ENCODE measurements around the gene NNMT. TPM values are rescaled to one million over a fixed set of nuclear protein-coding genes. Genes with fewer than 3 reads are reported as not detected.

Gene NNMT
- total and polyA plus RNA-seq, 4 donors, result 405 to 1,814 (median 730) TPM

DNA sequence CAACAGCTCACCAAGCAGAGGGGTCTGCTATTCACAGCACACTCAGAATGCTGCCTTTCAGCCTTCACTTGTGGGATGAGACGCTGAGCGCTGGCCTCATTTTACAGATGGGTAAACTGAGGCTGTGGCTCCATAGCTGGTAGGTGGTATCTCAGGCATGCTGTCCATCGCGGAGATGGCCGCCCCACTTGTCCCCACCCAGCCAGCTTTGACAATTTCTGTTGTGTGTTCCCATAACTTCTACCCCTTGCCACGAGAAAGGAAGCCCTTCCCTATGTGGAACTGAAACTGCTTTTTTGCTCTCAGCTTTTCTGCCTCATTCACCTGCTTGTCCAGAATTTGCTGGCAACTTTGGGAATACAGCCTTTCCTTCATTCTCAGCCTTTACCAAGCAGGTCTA, 36.1 kb upstream of the NNMT start:
- intact Hi-C loops (cut with DNase I), result loop anchor here (2.0 to 5.0 kb wide), 5 partner anchors 201 to 363 kb away; partner anchors contain the start of gene ZBTB16 (in 1 of the 2)
- Histone ChIP-seq H3K4me1 (ENCODE audit: control insufficient read depth in 1 of 2, insufficient read depth in 2 of 2, low read length in 2 of 2) (peaks cover 0 to 8% of the 10 kb centered on the region in 2 donors), H3K36me3 (ENCODE audit: control insufficient read depth in 1 of 2, insufficient read depth in 2 of 2, low read length in 1 of 2) (no peaks in the 10 kb centered on the region), H3K27ac (ENCODE audit: low read depth in 1 of 2, low read length in 2 of 2) (peak overlapping the region in 1 of 2 donors; percentile 3), H3K27me3 (ENCODE audit: control insufficient read depth in 1 of 2, insufficient read depth in 2 of 2, low read length in 1 of 2) (no peaks in the 10 kb centered on the region), H3K9me3 (ENCODE audit: control insufficient read depth, low read length) (no peaks in the 10 kb centered on the region), H3K4me3 (ENCODE audit: low read length in 2 of 2) (no peak overlapping the region)
- 75 to 82% methylated on average over 6 of the region's 6 CpGs for WGBS, 2 donors
- DNase-seq (no peak), ATAC-seq (ENCODE audit: low FRiP score) (no peak)

- Histone ChIP-seq H3K9me3 (ENCODE audit: control insufficient read depth, low read length) (no peaks in the 10 kb centered on the region), H3K27ac (ENCODE audit: low read depth in 1 of 2, low read length in 2 of 2) (no peak overlapping the region), H3K27me3 (ENCODE audit: control insufficient read depth in 1 of 2, insufficient read depth in 2 of 2, low read length in 1 of 2) (no peaks in the 10 kb centered on the region), H3K36me3 (ENCODE audit: control insufficient read depth in 1 of 2, insufficient read depth in 2 of 2, low read length in 1 of 2) (no peaks in the 10 kb centered on the region), H3K4me3 (ENCODE audit: low read length in 2 of 2) (no peak overlapping the region), H3K4me1 (ENCODE audit: control insufficient read depth in 1 of 2, insufficient read depth in 2 of 2, low read length in 2 of 2) (peaks cover 0 to 8% of the 10 kb centered on the region in 2 donors)
- DNase-seq (no peak), ATAC-seq (ENCODE audit: low FRiP score) (peak; percentile 3)
- intact Hi-C loops (cut with DNase I), result loop anchor here (2.0 to 5.0 kb wide), 5 partner anchors 202 to 363 kb away; partner anchors contain the start of gene ZBTB16 (in 1 of the 2)
- 31 to 38% methylated on average over 9 of the region's 9 CpGs for WGBS, 2 donors
Observed at GRCh38 chr11:114260483-114260882, 35.7 kb upstream of the NNMT start.

DNA sequence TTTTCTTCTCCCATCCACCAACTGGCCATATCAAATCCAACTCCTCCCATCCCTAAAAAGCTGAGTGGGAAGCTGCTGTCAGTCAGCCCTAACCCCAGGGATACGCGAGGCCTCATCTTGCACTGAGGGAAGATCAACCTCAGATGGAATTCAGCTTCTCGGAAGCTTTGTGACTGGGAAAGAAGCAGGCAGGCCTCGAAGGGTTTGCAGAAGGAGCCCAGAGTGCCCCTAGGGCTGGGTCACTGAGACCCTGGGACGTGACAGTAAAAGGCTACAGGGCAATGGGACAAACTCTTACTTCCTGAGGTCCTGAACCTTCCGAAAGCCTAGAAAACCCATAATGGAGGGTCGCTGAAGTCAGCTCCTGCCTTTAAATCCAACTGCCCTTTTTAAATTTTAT, 34.4 kb upstream of the NNMT start:
- DNase-seq (no peak), ATAC-seq (ENCODE audit: low FRiP score) (no peak)
- Histone ChIP-seq H3K9me3 (ENCODE audit: control insufficient read depth, low read length) (no peaks in the 10 kb centered on the region), H3K4me1 (ENCODE audit: control insufficient read depth in 1 of 2, insufficient read depth in 2 of 2, low read length in 2 of 2) (peaks cover 0 to 8% of the 10 kb centered on the region in 2 donors), H3K27me3 (ENCODE audit: control insufficient read depth in 1 of 2, insufficient read depth in 2 of 2, low read length in 1 of 2) (no peaks in the 10 kb centered on the region), H3K4me3 (ENCODE audit: low read length in 2 of 2) (no peak overlapping the region), H3K27ac (ENCODE audit: low read depth in 1 of 2, low read length in 2 of 2) (no peak overlapping the region), H3K36me3 (ENCODE audit: control insufficient read depth in 1 of 2, insufficient read depth in 2 of 2, low read length in 1 of 2) (no peaks in the 10 kb centered on the region)
- 73 to 78% methylated on average over 7 of the region's 7 CpGs for WGBS, 2 donors
- intact Hi-C loops (cut with DNase I), result loop anchor here (1.0 to 5.0 kb wide), 7 partner anchors 203 to 364 kb away; partner anchors contain the start of gene ZBTB16 (in 1 of the 2)

- Histone ChIP-seq H3K27me3 (ENCODE audit: control insufficient read depth in 1 of 2, insufficient read depth in 2 of 2, low read length in 1 of 2) (no peaks in the 10 kb centered on the region), H3K4me3 (ENCODE audit: low read length in 2 of 2) (no peak overlapping the region), H3K27ac (ENCODE audit: low read depth in 1 of 2, low read length in 2 of 2) (no peak overlapping the region), H3K36me3 (ENCODE audit: control insufficient read depth in 1 of 2, insufficient read depth in 2 of 2, low read length in 1 of 2) (no peaks in the 10 kb centered on the region), H3K9me3 (ENCODE audit: control insufficient read depth, low read length) (no peaks in the 10 kb centered on the region), H3K4me1 (ENCODE audit: control insufficient read depth in 1 of 2, insufficient read depth in 2 of 2, low read length in 2 of 2) (no peaks in the 10 kb centered on the region)
- WGBS, 2 donors, result 24 to 25% methylated on average over 9 of the region's 9 CpGs
- intact Hi-C loops (cut with DNase I), result loop anchor here in 1 of 2 donors (5.0 kb wide), 2 partner anchors 226 to 366 kb away; no protein-coding TSS in a partner anchor
- ATAC-seq (ENCODE audit: low FRiP score) (peak; percentile 39), DNase-seq (no peak)
Observed at GRCh38 chr11:114262681-114263512, 33.3 kb upstream of the NNMT start.

- Histone ChIP-seq H3K4me1 (ENCODE audit: control insufficient read depth in 1 of 2, insufficient read depth in 2 of 2, low read length in 2 of 2) (no peaks in the 10 kb centered on the region), H3K36me3 (ENCODE audit: control insufficient read depth in 1 of 2, insufficient read depth in 2 of 2, low read length in 1 of 2) (no peaks in the 10 kb centered on the region), H3K27me3 (ENCODE audit: control insufficient read depth in 1 of 2, insufficient read depth in 2 of 2, low read length in 1 of 2) (no peaks in the 10 kb centered on the region), H3K9me3 (ENCODE audit: control insufficient read depth, low read length) (no peaks in the 10 kb centered on the region), H3K27ac (ENCODE audit: low read depth in 1 of 2, low read length in 2 of 2) (no peak overlapping the region), H3K4me3 (ENCODE audit: low read length in 2 of 2) (no peak overlapping the region)
- intact Hi-C loops (cut with DNase I), result loop anchor here in 1 of 2 donors (5.0 kb wide), 2 partner anchors 226 to 366 kb away; no protein-coding TSS in a partner anchor
- DNase-seq (no peak), ATAC-seq (ENCODE audit: low FRiP score) (no peak)
- 79 to 81% methylated on average over 7 of the region's 7 CpGs for WGBS, 2 donors
Observed at GRCh38 chr11:114263513-114264170, 32.6 kb upstream of the NNMT start.

DNA sequence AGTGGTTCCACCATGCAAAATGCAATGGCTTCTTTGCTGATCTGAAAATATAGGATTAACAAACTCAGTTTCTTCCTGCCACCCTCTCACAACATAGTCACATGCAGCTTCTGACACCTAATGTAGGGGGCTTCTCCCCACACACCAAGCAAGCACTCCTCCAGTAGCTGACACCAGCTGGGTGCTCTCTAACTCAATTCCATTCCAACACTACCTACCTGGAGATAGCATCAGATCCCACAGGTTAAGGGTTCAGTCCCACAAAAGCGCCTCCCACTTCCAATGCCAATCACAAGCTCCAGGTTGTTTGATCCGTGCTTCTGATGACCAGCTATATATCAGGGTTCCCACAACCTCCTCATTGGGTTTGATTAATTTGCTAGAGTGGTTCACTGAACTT, 31.8 kb upstream of the NNMT start:
- DNase-seq (no peak), ATAC-seq (ENCODE audit: low FRiP score) (no peak)
- no peaks in the 10 kb centered on the region for H3K9me3 ChIP-seq (ENCODE audit: control insufficient read depth, low read length)
- H3K27ac ChIP-seq (ENCODE audit: low read depth in 1 of 2, low read length in 2 of 2), result no peak overlapping the region
- H3K4me3 ChIP-seq (ENCODE audit: low read length in 2 of 2), result no peak overlapping the region
- intact Hi-C loops (cut with DNase I), result loop anchor here in 1 of 2 donors (5.0 kb wide), 2 partner anchors 227 to 367 kb away; no protein-coding TSS in a partner anchor
- no peaks in the 10 kb centered on the region for H3K27me3 ChIP-seq (ENCODE audit: control insufficient read depth in 1 of 2, insufficient read depth in 2 of 2, low read length in 1 of 2)
- H3K4me1 ChIP-seq (ENCODE audit: control insufficient read depth in 1 of 2, insufficient read depth in 2 of 2, low read length in 2 of 2), result no peaks in the 10 kb centered on the region
- no peaks in the 10 kb centered on the region for H3K36me3 ChIP-seq (ENCODE audit: control insufficient read depth in 1 of 2, insufficient read depth in 2 of 2, low read length in 1 of 2)
- 88 to 89% methylated on average over 2 of the region's 2 CpGs for WGBS, 2 donors

DNA sequence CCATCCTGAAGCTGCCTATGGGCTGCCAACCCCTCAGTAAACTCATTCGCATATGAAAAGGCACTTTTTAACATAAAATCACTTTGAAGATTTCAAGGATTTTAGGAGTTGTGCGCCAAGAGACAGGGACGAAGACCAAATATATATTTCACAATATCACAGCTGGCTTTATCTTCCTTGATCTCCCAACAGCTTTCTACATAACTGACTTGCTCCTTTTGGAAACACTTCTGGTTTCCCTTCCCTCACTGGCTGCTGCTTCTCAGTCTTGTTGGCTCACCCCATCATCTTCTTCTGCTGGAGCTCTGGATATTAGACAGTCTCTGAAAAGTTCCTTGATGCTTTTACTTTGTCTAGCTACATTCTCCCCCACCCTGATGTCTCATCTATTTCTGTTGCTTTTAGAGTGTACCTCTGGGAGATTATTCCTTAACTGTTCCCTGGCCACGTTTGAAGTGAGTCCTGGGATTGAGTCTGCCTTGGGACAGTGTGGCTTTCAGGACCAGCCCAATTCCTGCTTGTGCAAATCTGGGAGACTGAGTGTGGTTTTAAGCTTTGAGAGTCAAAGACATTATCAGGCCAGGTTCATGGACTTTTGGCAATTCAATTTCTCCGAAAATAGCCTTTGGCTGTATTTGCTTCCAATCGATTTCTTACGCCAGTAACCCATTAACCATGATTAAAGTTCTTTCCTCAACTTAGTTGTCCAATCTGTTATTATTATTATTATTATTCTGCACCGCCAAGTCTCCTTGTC, 30.9 kb upstream of the NNMT start:
- H3K4me1 ChIP-seq (ENCODE audit: control insufficient read depth in 1 of 2, insufficient read depth in 2 of 2, low read length in 2 of 2), result no peaks in the 10 kb centered on the region

DNA sequence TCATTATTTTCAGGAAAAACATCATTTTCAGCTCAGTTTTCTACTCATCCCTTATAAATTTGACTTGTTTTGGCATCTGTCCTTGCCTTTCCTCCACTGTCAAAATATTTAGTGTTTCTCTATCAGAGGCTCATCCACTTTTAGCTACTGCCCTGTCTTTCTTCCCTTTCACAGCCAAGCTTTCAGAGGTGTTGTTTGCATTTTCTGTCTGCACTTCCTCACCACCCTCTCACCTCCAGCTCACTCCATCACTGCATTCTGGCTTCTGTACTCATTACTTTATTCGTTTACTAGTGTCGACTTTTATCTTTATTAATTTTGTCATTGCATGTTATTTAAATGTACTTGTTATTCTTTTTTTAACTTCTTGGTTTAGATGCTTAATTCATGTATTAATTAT, 26.7 kb upstream of the NNMT start:
- no peak for DNase-seq
- H3K27me3 ChIP-seq (ENCODE audit: control insufficient read depth in 1 of 2, insufficient read depth in 2 of 2, low read length in 1 of 2), result no peaks in the 10 kb centered on the region
- H3K4me3 ChIP-seq (ENCODE audit: low read length in 2 of 2), result no peak overlapping the region
- 88 to 91% methylated on average over 2 of the region's 2 CpGs for WGBS, 2 donors
- intact Hi-C loops (cut with DNase I), result no loop called here
- ATAC-seq (ENCODE audit: low FRiP score), result no peak
- peaks cover 0 to 3% of the 10 kb centered on the region in 2 donors for H3K36me3 ChIP-seq (ENCODE audit: control insufficient read depth in 1 of 2, insufficient read depth in 2 of 2, low read length in 1 of 2)
- H3K9me3 ChIP-seq (ENCODE audit: control insufficient read depth, low read length), result no peaks in the 10 kb centered on the region
- no peak overlapping the region for H3K27ac ChIP-seq (ENCODE audit: low read depth in 1 of 2, low read length in 2 of 2)
- H3K4me1 ChIP-seq (ENCODE audit: control insufficient read depth in 1 of 2, insufficient read depth in 2 of 2, low read length in 2 of 2), result peaks cover 0 to 2% of the 10 kb centered on the region in 2 donors

More for the DNA sequence above, 30.9 kb upstream of the NNMT start:
- intact Hi-C loops (cut with DNase I), result no loop called here
- 79 to 80% methylated on average over 8 of the region's 8 CpGs for WGBS, 2 donors
- H3K27me3 ChIP-seq (ENCODE audit: control insufficient read depth in 1 of 2, insufficient read depth in 2 of 2, low read length in 1 of 2), result no peaks in the 10 kb centered on the region
- H3K36me3 ChIP-seq (ENCODE audit: control insufficient read depth in 1 of 2, insufficient read depth in 2 of 2, low read length in 1 of 2), result peaks cover 0 to 2% of the 10 kb centered on the region in 2 donors
- H3K4me3 ChIP-seq (ENCODE audit: low read length in 2 of 2), result no peak overlapping the region
- H3K27ac ChIP-seq (ENCODE audit: low read depth in 1 of 2, low read length in 2 of 2), result no peak overlapping the region
- ATAC-seq (ENCODE audit: low FRiP score) (no peak), DNase-seq (no peak)
- H3K9me3 ChIP-seq (ENCODE audit: control insufficient read depth, low read length), result no peaks in the 10 kb centered on the region
